ENCODE results near the gene PHOX2B.

Gene PHOX2B

DNA sequence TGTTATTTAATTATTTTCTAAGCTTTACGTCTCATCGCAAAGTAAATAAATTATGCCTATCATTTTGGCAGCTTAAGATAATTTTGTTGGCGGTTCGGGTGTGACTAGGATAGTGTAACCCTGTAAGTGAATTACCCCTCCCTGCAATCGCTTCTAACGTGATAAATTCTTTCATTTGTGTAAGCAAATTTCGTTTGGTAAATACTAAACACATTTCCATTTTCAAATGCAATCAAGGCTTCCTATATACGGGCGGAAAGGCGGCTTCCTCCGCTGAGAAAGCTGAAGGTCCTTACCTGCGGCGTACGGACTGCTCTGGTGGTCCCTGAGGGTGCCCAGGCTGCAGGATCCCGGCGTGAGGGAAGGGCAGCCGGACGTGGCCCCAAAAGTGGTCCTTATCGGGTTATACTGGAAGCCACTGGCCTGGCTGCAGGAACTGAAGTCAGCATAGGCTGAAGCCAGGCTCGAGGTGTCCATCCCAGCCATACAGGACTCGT is 403 bp downstream of the PHOX2B start:
- TF ChIP-seq, protein P1, sequence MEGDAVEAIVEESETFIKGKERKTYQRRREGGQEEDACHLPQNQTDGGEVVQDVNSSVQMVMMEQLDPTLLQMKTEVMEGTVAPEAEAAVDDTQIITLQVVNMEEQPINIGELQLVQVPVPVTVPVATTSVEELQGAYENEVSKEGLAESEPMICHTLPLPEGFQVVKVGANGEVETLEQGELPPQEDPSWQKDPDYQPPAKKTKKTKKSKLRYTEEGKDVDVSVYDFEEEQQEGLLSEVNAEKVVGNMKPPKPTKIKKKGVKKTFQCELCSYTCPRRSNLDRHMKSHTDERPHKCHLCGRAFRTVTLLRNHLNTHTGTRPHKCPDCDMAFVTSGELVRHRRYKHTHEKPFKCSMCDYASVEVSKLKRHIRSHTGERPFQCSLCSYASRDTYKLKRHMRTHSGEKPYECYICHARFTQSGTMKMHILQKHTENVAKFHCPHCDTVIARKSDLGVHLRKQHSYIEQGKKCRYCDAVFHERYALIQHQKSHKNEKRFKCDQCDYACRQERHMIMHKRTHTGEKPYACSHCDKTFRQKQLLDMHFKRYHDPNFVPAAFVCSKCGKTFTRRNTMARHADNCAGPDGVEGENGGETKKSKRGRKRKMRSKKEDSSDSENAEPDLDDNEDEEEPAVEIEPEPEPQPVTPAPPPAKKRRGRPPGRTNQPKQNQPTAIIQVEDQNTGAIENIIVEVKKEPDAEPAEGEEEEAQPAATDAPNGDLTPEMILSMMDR (IDR thresholded peaks at IDR 0.05; ENCODE audit: low read depth, low read length), result no peak
- no peak overlapping the region for H3K4me3 ChIP-seq (ENCODE audit: low read depth, low read length)

DNA sequence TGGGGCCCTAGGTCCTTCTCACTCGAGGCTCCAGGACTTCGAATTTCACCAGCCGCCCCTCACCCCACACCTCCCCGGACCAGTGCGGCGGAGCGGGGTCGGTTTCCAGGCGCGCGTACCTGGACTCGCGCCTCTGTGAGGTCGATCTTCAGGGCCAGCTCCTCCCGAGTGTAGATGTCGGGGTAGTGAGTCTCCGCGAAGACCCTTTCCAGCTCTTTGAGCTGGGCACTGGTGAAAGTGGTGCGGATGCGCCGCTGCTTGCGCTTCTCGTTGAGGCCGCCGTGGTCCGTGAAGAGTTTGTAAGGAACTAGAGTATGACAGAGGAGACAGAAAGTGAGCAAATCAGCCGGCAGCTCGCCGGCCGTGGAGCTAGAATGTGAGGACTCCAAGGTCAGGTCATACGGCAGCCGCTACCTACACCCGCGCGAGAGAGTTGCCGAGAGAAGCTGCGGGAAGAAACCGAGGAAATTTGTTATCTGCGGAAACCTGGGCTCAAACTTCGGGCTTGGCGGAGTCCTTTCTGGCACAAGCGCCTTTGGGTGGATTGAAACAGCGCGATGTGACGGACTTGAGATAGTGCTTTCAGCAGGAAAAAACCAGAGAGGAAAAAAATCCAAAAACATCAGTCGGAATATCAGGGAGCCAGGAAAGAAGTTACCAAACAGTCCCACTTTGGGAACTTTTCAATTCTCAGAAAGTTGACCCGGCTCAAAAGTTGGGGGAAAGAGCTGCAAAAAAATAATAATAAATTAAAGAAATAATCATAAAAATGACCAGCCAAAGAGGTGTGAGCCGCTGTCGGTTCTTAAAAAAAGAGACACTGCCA is 1.1 kb downstream of the PHOX2B start:
- H3K4me3 ChIP-seq (ENCODE audit: low read depth, low read length), result no peak overlapping the region
- TF ChIP-seq, protein P1 (IDR thresholded peaks at IDR 0.05; ENCODE audit: low read depth, low read length), result no peak

DNA sequence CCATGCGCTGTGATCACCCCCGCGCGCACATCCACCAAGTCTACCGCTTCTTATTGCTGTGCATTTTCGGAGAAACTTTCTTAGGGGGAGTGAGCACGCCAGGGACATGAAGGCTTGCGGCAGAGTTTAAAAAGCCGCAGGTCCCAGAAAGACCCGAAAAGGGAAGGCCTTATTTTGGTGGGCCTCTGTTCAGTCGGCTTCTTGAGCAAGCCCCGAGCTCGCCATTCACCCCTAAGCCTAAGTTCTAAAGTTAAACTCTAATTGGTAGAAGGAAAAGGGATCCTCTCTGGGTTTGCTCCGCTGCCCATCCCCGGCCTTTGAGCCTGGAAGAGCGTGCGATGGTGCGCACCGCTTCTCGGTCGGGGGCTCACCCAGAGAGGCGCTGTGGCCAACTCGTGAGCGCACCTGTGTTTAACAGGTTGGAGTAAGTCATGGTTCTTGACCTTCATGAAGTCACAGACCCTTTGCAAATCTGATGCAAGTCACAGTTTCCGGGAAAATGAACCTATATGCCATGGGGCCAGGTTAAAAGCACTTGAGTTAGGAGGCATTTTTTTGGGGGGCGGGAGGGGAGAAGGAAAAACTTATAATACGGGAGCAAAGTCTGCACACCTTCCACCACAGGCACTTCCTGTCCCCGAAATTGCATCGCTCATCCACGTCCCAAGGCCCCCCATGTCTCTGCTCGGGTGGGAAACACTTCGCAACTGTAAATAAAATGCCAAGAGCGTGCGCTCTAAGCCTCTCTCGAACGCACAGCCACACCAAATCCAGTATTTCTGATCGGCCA is 1.9 kb downstream of the PHOX2B start:
- H3K4me3 ChIP-seq (ENCODE audit: low read depth, low read length), result no peak overlapping the region

DNA sequence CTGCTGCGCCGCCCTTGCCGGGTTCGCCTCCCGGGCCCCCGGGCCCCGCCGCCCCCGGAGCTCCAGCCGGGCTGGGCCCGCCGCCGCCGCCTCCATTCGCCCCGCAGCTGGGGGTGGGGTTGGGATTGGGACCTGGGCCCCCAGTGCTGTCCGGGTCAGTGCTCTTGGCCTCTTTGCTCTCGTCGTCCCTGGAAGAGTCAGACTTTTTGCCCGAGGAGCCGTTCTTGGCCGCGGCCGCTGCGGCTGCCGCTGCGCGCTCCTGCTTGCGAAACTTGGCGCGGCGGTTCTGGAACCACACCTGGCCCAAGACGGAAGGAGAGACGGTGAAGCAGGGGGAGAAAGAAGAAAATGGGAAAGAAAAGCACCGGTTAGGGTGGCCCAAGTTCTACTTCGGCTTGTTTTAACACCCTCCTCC is 2.5 kb downstream of the PHOX2B start:
- TF ChIP-seq, protein P1 (IDR thresholded peaks at IDR 0.05; ENCODE audit: low read depth, low read length), result no peak
- H3K4me3 ChIP-seq (ENCODE audit: low read depth, low read length), result no peak overlapping the region

More for the DNA sequence above, 1.9 kb downstream of the PHOX2B start:
- TF ChIP-seq, protein P1 (IDR thresholded peaks at IDR 0.05; ENCODE audit: low read depth, low read length), result no peak

DNA sequence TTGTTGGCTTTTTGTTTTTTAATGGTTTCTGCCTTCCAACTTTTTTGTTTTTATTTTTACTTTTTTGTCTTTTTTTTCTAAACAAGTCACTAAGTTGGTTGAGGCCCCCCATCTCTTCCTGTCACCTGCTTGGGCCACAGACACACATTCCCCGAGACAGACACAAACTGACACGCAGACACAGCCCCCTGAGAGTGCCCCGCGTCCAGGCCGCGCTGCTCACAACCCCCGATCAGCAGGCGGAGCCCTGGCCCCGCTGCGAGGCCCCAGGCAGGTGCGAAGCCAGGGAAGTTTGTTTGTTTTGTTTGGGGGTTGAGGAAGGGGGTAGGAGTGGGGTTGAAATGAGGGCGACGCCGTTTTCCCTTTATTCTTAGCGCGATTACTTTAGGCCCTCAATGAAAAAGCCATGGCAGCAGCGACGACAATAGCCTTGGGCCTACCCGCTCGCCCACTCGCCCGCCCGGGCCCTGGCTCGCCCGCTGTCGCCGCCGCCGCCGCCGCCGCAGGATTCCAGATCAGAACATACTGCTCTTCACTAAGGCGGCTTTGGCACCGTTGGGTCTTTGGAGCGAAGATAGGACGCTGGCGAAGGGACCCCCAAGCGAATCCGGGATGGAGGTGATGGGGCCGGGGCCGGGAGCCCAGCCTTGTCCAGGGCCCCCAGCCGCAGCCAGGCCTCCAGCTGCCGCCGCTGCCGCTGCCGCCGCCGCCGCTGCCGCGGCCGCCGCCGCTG is 3.1 kb downstream of the PHOX2B start:
- H3K4me3 ChIP-seq (ENCODE audit: low read depth, low read length), result no peak overlapping the region
- TF ChIP-seq, protein P1 (IDR thresholded peaks at IDR 0.05; ENCODE audit: low read depth, low read length), result no peak

DNA sequence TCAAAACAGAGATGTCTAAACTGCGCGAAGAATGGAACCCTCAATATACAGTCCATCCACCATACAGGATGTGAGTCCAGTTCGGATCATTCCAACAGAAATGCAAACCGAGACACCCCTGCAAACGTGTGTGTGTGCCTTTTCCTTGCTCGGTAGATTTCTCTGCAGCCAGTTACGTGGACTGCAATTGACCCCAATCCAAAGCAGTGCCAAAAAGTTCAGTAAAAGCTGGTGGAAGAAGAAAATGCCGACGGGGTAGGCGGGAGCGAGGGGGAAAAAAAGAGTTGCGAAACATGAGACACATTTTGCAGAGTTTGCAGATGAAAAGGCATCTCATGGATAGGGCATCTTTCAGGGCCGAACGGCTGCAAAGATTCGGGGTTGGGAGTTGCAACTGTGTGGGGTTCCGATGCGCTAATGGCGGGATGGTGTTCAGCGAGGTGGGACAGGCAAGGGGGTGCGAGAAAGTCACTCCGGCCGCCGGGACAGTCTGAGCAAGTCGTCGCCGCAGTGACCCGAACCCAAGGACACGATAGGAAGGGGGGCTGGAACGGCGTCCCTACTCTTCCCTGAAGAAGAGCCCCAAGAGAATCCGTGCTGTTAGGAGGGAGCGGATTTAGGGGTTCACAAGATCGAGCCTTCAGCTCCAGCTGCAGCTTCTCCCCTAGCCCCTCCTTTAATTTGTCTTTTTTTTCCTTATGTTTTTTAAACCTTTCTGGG is 3.8 kb downstream of the PHOX2B start:
- TF ChIP-seq, protein P1 (IDR thresholded peaks at IDR 0.05; ENCODE audit: low read depth, low read length), result no peak
- H3K4me3 ChIP-seq (ENCODE audit: low read depth, low read length), result no peak overlapping the region
